IPS-18a (cell line): Measurements from ENCODE around the gene NUTM2B.
"Not testable (repeated sequence)": the region's sequence is repeated elsewhere in the genome, so short reads cannot be mapped to it uniquely, and the experiment has no call there.

Source experiments
- H3K27ac ChIP-seq: one replicate; pipeline ENCODE4 v1.5.1; 2013; ENCODE audit warnings: low read length
- H3K27me3 ChIP-seq: one replicate; pipeline ENCODE4 v1.6.1; 2013; ENCODE audit warnings: mild to moderate bottlenecking, low read length; ENCODE audit not compliant: control insufficient read depth, insufficient read depth
- H3K36me3 ChIP-seq: one replicate; pipeline ENCODE4 v1.6.1; 2013; ENCODE audit warnings: low read depth, low read length; ENCODE audit not compliant: control insufficient read depth
- H3K4me1 ChIP-seq: one replicate; pipeline ENCODE4 v1.6.1; 2013; ENCODE audit warnings: low read depth, low read length; ENCODE audit not compliant: control insufficient read depth
- H3K4me3 ChIP-seq: one replicate; pipeline ENCODE4 v1.5.1; 2013; ENCODE audit warnings: low read length
- H3K9ac ChIP-seq: one replicate; pipeline ENCODE4 v1.6.1; 2013; ENCODE audit warnings: mild to moderate bottlenecking, low read length, moderate library complexity
- H3K9me3 ChIP-seq: one replicate; pipeline ENCODE4 v1.6.1; 2013; ENCODE audit warnings: low read depth, low read length; ENCODE audit not compliant: control insufficient read depth

Gene NUTM2B, protein sequence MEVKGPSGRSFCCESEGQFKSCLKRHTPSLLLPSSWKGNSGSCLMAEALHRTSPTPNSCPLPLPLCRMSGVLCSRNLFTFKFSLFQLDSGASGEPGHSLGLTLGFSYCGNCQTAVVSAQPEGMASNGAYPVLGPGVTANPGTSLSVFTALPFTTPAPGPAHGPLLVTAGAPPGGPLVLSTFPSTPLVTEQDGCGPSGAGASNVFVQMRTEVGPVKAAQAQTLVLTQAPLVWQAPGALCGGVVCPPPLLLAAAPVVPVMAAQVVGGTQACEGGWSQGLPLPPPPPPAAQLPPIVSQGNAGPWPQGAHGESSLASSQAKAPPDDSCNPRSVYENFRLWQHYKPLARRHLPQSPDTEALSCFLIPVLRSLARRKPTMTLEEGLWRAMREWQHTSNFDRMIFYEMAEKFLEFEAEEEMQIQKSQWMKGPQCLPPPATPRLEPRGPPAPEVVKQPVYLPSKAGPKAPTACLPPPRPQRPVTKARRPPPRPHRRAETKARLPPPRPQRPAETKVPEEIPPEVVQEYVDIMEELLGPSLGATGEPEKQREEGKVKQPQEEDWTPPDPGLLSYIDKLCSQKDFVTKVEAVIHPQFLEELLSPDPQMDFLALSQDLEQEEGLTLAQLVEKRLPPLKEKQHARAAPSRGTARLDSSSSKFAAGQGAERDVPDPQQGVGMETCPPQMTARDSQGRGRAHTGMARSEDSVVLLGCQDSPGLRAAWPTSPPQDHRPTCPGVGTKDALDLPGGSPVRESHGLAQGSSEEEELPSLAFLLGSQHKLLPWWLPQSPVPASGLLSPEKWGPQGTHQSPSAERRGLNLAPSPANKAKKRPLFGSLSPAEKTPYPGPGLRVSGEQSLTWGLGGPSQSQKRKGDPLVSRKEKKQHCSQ

DNA sequence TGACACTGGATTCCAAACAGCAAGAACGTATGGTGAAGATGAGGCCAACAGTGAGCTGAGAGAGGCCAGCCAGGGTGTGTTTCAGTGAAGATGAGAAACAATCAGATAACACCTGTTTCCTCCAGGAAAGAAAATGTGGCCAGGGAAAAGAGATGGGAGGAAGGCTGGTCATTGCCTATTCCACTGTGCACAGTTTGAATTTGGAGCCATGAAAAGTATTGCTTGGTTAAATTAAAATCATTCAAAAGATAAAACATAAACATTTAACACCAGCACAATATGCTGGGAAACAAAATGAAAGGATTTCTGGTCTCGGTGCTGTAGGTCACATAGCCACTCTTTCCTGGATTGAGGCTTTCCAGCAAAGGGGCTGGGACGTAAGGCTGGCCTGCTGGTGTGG, at the start of gene NUTM2B:
Gene NUTM2B (plus strand): TSS at position 301 of the 400 bp plus-strand sequence. CDS start 383 bp downstream, outside the sequence.
- H3K27me3 ChIP-seq, H3K4me3 ChIP-seq, H3K27ac ChIP-seq, H3K9ac ChIP-seq, H3K36me3 ChIP-seq, H3K4me1 ChIP-seq, H3K9me3 ChIP-seq: not testable (repeated sequence)

DNA sequence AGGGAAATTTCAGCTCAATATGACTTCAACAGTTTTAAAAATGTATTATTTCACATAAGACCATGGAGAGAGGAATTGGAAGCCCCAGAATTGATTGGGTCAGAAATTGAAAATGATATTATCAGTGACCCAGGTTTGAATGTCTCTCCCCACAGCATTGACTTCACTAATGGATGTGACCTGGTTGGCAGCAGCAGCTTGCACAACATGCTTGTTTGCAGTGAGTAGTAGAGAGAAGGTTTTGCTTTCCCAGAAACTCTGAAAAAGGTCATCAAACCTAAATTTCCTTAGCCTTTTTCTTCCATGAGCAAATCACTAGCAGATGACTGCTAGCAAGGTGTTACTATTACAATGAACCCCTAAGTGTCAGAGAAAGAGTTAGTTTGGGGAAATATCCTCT, 39.7 kb upstream of the NUTM2B start:
- not testable (repeated sequence) for H3K9ac ChIP-seq, H3K9me3 ChIP-seq, H3K27ac ChIP-seq, H3K4me3 ChIP-seq, H3K4me1 ChIP-seq, H3K36me3 ChIP-seq, H3K27me3 ChIP-seq

DNA sequence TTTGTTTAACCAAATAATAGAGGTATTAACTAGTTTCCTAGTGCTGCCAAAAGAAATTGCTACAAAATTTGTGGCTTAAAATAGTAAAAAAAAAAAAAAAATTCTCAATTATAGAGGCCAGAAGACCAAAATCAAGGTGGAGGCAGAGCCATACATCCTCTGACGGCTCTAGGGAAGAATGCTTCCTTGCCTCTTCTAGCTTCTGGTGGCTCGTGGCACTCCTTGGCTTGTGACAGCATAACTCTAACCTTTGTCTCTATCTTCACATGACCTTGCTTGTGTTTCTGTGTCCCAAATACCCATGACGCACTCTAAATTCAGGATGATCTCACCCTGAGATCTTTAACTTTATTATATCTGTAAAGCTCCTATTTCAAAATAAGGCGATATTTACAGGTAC, 38.3 kb upstream of the NUTM2B start:
- not testable (repeated sequence) for H3K9ac ChIP-seq, H3K27me3 ChIP-seq, H3K36me3 ChIP-seq, H3K27ac ChIP-seq, H3K9me3 ChIP-seq, H3K4me3 ChIP-seq, H3K4me1 ChIP-seq

DNA sequence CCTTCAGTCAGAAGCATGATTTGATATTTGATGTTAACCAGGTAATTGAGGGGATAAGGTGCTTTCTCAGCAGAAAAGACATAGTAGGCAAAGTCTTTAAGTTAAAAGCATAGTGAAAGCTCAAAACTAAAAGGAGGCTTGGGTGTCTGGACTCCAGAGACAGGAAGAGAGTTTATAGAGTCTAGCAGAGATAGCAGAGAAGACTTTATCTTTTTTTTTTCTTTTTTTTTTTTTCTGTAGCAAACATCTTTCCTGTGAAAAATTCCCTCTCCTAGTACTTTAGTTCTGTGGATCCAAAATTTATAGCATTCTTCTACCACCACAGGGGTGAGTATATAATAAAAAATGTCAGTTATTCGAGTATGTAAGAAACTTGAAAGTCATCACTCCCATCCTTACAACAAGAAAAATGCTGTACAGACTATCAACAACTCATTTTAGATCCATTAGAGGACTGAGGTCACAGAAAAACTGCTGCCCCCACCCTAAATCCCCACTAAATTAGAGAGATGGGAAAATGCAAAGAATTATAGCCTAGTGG, 33.7 kb upstream of the NUTM2B start:
- H3K27me3 ChIP-seq, H3K4me1 ChIP-seq, H3K36me3 ChIP-seq, H3K9ac ChIP-seq, H3K9me3 ChIP-seq, H3K27ac ChIP-seq, H3K4me3 ChIP-seq: not testable (repeated sequence)

DNA sequence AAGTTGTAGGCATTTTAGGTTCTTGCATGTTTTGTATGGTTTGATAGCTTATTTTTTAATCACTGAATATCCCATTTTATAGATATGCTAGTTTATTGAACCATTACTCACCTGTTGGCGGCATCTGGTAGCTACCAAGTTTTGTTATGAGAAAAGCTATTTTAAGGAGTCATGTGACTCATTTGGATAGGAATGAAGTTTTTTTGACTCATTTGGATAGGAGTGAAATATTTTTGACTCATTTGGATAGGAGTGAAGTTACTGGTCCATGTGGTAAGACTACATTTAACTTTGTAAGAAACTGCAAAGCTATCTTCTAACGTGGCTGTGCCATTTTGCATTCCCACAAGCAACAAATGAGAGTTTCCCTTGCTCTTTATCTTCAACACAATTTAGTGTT, 28.1 kb upstream of the NUTM2B start:
- H3K9ac ChIP-seq, H3K4me1 ChIP-seq: not testable (repeated sequence)

DNA sequence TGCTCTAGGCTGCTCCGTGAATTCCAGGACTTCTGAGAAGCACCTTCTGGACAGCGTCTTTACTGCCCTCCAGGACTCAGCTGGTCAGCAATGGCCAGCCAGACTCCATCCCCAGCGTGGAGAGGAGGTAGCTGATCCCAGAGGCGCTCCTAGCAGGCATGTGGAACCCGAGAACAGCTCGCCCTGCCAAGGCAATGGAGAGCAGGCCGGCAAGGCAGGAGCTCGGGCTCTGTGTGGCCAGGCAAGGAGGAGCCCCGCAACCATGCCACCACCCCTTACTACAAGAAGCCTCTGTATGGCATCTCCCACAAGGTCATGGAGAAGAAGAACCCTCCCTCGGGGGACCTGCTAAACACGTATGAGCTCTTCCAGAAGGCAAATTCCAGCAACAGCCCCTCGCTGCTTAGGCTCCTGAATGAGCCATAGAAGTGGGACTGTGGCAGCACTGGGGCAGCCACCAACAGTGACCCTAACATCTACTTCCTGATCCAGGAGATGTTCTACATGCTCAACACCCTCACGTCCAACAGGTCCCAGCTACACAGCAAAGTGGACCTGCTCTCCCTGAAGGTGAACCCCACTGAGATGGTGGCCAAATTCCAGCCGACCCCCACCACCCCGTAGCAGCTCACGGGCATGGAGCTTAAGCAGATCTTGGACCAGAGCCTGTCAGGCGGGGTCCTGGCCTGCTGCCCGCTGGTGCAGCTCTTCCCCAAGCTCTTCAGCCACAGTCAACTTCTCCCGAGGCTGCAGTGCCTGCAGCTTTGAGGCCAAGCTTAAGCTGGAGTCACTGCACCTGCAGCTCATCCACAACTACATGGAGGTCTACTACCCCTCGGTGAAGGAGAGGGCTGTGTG, 19.8 kb upstream of the NUTM2B start:
- H3K4me3 ChIP-seq, H3K9me3 ChIP-seq, H3K27ac ChIP-seq, H3K27me3 ChIP-seq, H3K36me3 ChIP-seq, H3K4me1 ChIP-seq, H3K9ac ChIP-seq: not testable (repeated sequence)

More for the DNA sequence above, 28.1 kb upstream of the NUTM2B start:
- not testable (repeated sequence) for H3K27me3 ChIP-seq, H3K27ac ChIP-seq, H3K9me3 ChIP-seq, H3K4me3 ChIP-seq, H3K36me3 ChIP-seq

DNA sequence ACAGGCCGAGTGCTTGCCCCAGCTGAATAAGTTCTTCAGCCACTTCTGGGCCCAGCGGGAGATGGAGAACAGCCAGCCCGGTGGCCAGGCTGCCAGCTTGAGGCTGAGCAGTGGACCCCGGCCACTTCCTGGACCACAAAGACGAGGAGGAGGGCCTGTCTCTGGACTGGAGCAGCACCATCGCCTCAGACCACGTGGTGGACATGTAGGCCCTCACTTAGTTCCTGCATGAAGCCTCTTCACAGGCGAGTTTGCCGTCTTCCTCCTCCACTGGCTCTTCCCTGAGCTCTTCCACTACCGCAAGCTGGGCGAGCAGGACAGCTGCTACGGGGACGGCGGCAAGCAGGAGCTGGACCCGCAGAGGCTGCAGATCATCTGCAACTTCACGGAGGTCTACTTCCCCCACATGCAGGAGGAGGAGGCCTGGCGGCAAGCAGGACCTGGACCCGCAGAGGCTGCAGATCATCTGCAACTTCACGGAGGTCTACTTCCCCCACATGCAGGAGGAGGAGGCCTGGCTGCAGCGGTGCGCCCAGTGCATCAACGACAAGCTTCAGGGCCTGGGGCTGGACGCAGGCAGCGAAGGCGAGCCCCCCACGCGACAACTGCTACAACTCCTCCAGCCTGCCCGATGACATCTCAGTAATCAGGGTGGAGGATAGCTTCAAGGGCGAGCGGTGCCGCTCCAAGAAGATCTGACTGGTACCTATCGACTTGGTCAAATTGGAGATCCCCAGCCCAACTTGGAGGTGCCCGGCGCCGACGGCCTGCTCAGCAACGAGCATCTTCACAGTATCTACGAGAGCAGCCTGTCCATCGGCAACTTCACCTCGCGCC, 18.9 kb upstream of the NUTM2B start:
- not testable (repeated sequence) for H3K4me3 ChIP-seq, H3K36me3 ChIP-seq, H3K27me3 ChIP-seq, H3K9me3 ChIP-seq, H3K9ac ChIP-seq, H3K27ac ChIP-seq, H3K4me1 ChIP-seq

DNA sequence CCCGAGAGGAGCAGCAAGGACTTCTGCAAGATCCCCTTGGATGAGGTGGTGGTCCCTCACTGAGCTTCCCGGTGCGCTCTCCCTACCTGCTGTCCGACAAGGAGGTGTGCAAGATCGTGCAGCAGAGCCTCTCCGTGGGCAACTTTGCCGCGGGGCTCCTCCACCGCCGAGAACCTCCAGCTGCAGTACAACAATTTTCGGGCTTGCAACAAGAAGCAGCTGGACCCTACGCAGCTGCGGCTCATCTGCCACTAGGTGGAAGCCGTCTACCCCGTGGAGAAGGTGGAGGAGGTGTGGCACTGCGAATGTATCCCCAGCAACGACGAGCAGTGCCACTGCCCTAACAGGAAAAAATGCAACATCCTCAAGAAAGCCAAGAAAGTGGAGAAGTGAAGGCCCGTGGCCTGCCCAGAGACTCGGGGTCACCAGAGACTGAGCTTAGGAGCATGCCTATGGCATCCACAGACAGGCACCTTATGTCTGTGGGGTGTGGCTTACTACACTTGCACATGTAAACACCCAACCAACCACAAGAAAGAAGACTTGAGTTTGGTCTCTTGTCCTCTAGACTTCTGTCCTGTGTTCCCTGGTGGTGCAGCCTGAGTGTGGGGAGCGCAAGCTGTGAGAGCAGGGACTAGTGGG, 17.9 kb upstream of the NUTM2B start:
- H3K4me1 ChIP-seq, H3K27me3 ChIP-seq, H3K9me3 ChIP-seq, H3K9ac ChIP-seq, H3K4me3 ChIP-seq, H3K36me3 ChIP-seq, H3K27ac ChIP-seq: not testable (repeated sequence)

DNA sequence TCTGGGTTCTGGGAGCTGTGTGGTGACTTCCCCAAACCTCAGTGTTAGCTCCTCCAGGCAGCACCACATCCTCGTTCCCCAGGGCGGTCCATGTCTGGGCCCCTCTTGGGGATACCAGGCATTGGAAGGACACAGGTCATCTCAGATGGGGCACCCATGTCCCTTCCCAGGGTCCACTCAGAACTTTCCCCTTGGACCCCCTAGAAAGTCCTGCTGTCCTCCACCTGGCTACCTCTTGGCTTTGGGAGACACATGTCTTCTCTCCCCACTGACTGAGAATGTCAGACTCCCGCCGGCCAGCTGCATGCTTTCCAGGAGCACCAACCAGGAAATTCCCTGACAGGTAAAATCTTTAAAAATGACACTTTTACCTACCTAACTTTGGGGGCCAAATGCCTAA, 16.4 kb upstream of the NUTM2B start:
- not testable (repeated sequence) for H3K27ac ChIP-seq, H3K9ac ChIP-seq, H3K4me3 ChIP-seq, H3K36me3 ChIP-seq, H3K4me1 ChIP-seq, H3K27me3 ChIP-seq, H3K9me3 ChIP-seq

DNA sequence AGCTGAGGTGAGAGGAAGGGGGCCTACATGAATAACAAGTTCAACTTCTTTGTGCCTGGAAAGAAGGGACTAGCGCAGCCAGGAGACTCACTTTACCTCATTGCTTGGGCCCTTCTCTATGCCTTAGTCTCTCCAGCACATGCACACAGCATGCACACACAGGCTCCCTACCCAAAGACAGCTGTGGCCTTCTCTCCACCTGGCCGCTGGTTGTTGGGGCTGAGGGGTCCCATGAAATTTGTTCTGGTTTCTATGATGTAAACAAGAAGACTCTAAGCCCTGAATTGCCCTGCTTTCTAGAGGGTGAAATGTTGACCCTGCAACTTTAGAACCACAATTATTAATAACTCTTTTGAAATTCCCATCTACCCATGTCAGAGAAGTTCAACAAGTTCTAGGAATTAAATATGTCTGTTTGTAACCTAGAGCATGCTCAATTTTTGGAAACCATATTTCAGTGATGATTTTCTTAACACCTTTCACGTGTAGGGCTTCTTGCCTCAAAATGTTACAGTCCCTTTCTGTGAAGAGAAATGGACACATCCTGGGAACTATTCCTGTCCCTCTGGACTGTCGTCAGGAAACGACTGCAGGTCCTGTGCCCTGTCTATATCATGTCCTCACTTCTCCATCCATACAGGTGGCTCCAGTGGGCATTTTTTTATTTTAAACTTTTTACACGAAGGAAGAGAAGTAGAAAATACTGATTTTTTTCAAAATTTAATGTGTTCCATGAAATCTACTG, 15.4 kb upstream of the NUTM2B start:
- H3K4me1 ChIP-seq, H3K27ac ChIP-seq: not testable (repeated sequence)

More for the DNA sequence above, 15.4 kb upstream of the NUTM2B start:
- H3K36me3 ChIP-seq, H3K9ac ChIP-seq, H3K9me3 ChIP-seq, H3K4me3 ChIP-seq, H3K27me3 ChIP-seq: not testable (repeated sequence)
